ENCODE data around the gene AUTS2. TPM values are rescaled to one million over a fixed set of nuclear protein-coding genes. Genes with fewer than 3 reads are reported as not detected.

Gene AUTS2
- total and polyA plus RNA-seq, 10 of the 15 experiments (the other 5 are each of a cell fraction or from before 2014, with no cell fraction given), result 6.4 to 55.6 (median 21.6) TPM

DNA sequence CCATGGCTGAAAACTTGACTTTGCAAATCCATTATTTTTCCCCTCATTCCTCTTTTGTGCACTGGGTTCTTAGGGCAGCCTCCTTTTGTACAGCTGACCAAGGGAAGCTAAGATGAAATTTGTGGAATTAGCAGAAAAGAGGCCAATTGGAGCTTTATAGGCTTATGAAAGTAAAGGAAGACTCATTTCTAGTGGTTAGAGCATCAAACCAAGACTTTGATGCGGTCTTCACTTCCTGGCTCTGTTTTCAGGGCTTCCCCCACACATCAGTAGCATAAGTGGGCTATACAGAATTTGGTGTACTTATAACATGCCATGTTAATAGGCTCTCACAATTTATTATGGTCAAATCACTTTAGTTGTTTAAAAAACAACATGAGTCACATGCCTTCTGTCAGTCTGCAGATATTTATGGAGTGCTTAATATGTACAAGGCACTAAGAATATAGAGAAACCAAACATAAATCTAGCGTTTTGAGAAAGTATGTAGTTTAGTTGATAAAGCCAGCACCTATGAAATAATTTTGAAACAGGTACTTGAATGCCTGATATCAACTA, 5.7 kb downstream of the AUTS2 start (continued):
- TF ChIP-seq, protein P1, sequence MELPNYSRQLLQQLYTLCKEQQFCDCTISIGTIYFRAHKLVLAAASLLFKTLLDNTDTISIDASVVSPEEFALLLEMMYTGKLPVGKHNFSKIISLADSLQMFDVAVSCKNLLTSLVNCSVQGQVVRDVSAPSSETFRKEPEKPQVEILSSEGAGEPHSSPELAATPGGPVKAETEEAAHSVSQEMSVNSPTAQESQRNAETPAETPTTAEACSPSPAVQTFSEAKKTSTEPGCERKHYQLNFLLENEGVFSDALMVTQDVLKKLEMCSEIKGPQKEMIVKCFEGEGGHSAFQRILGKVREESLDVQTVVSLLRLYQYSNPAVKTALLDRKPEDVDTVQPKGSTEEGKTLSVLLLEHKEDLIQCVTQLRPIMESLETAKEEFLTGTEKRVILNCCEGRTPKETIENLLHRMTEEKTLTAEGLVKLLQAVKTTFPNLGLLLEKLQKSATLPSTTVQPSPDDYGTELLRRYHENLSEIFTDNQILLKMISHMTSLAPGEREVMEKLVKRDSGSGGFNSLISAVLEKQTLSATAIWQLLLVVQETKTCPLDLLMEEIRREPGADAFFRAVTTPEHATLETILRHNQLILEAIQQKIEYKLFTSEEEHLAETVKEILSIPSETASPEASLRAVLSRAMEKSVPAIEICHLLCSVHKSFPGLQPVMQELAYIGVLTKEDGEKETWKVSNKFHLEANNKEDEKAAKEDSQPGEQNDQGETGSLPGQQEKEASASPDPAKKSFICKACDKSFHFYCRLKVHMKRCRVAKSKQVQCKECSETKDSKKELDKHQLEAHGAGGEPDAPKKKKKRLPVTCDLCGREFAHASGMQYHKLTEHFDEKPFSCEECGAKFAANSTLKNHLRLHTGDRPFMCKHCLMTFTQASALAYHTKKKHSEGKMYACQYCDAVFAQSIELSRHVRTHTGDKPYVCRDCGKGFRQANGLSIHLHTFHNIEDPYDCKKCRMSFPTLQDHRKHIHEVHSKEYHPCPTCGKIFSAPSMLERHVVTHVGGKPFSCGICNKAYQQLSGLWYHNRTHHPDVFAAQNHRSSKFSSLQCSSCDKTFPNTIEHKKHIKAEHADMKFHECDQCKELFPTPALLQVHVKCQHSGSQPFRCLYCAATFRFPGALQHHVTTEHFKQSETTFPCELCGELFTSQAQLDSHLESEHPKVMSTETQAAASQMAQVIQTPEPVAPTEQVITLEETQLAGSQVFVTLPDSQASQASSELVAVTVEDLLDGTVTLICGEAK (IDR thresholded peaks at IDR 0.05; ENCODE audit: borderline replicate concordance), result no peak
- TF ChIP-seq CREM (IDR thresholded peaks at IDR 0.05; ENCODE audit: low read depth), result peak; percentile 76
- TF ChIP-seq TAF1 (IDR thresholded peaks at IDR 0.05; ENCODE audit: borderline replicate concordance, low read depth, low read length), result no peak
- no peak for TF ChIP-seq SUZ12 (IDR thresholded peaks at IDR 0.05; ENCODE audit: unreplicated experiment)
- no peak for TF ChIP-seq HDGF (IDR thresholded peaks at IDR 0.05)
- peak; percentile 42; the same call in 1 of the 2 replicates for TF ChIP-seq ZBED1 (IDR thresholded peaks at IDR 0.05; ENCODE audit: borderline replicate concordance)
- TF ChIP-seq NR2C1 (IDR thresholded peaks at IDR 0.05), result no peak
- TF ChIP-seq, protein P2, sequence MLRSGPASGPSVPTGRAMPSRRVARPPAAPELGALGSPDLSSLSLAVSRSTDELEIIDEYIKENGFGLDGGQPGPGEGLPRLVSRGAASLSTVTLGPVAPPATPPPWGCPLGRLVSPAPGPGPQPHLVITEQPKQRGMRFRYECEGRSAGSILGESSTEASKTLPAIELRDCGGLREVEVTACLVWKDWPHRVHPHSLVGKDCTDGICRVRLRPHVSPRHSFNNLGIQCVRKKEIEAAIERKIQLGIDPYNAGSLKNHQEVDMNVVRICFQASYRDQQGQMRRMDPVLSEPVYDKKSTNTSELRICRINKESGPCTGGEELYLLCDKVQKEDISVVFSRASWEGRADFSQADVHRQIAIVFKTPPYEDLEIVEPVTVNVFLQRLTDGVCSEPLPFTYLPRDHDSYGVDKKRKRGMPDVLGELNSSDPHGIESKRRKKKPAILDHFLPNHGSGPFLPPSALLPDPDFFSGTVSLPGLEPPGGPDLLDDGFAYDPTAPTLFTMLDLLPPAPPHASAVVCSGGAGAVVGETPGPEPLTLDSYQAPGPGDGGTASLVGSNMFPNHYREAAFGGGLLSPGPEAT (IDR thresholded peaks at IDR 0.05; ENCODE audit: low read depth), result no peak
- TF ChIP-seq, protein P3, sequence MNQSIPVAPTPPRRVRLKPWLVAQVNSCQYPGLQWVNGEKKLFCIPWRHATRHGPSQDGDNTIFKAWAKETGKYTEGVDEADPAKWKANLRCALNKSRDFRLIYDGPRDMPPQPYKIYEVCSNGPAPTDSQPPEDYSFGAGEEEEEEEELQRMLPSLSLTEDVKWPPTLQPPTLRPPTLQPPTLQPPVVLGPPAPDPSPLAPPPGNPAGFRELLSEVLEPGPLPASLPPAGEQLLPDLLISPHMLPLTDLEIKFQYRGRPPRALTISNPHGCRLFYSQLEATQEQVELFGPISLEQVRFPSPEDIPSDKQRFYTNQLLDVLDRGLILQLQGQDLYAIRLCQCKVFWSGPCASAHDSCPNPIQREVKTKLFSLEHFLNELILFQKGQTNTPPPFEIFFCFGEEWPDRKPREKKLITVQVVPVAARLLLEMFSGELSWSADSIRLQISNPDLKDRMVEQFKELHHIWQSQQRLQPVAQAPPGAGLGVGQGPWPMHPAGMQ (IDR thresholded peaks at IDR 0.05; ENCODE audit: borderline replicate concordance), result no peak
- TF ChIP-seq MTA2 (IDR thresholded peaks at IDR 0.05; ENCODE audit: low read depth), result peak; percentile 52; the same call in 1 of the 2 replicates
- TF ChIP-seq ZNF207 (IDR thresholded peaks at IDR 0.05; ENCODE audit: borderline replicate concordance), result no peak
- no peak for TF ChIP-seq SRF (IDR thresholded peaks at IDR 0.05; ENCODE audit: low read depth in 2 of 2, low read length in 2 of 2)
- no peak for TF ChIP-seq HCFC1 (IDR thresholded peaks at IDR 0.05; ENCODE audit: low read length)
- TF ChIP-seq, protein P4, sequence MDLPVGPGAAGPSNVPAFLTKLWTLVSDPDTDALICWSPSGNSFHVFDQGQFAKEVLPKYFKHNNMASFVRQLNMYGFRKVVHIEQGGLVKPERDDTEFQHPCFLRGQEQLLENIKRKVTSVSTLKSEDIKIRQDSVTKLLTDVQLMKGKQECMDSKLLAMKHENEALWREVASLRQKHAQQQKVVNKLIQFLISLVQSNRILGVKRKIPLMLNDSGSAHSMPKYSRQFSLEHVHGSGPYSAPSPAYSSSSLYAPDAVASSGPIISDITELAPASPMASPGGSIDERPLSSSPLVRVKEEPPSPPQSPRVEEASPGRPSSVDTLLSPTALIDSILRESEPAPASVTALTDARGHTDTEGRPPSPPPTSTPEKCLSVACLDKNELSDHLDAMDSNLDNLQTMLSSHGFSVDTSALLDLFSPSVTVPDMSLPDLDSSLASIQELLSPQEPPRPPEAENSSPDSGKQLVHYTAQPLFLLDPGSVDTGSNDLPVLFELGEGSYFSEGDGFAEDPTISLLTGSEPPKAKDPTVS (IDR thresholded peaks at IDR 0.05; ENCODE audit: low read depth, low read length), result no peak
- TF ChIP-seq IKZF2 (IDR thresholded peaks at IDR 0.05), result peak; percentile 68 to 81; a peak in 3 of 4 replicates
- TF ChIP-seq LARP7 (IDR thresholded peaks at IDR 0.05), result no peak
- peak; percentile 84; the same call in 1 of the 2 replicates for TF ChIP-seq IRF4 (IDR thresholded peaks at IDR 0.05; ENCODE audit: low read depth, low read length)
- no peak for TF ChIP-seq BRCA1 (IDR thresholded peaks at IDR 0.05; ENCODE audit: low read depth, low read length)
- TF ChIP-seq, protein P5, sequence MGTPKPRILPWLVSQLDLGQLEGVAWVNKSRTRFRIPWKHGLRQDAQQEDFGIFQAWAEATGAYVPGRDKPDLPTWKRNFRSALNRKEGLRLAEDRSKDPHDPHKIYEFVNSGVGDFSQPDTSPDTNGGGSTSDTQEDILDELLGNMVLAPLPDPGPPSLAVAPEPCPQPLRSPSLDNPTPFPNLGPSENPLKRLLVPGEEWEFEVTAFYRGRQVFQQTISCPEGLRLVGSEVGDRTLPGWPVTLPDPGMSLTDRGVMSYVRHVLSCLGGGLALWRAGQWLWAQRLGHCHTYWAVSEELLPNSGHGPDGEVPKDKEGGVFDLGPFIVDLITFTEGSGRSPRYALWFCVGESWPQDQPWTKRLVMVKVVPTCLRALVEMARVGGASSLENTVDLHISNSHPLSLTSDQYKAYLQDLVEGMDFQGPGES (IDR thresholded peaks at IDR 0.05), result no peak
- no peak for TF ChIP-seq HDAC6 (IDR thresholded peaks at IDR 0.05; ENCODE audit: unreplicated experiment)

Data from GM12878 (cell line).